Measurements from ENCODE around the gene TMEM223.

GRCh38 chr11:62801071-62801470, 9.3 kb upstream of the TMEM223 start:
- TF ChIP-seq CTCF (IDR thresholded peaks at IDR 0.05) (no peak), POLR2A (IDR thresholded peaks at IDR 0.05) (no peak), EP300 (IDR thresholded peaks at IDR 0.05) (no peak)
